Naive thymus-derived CD8-positive, alpha-beta T cell (primary cell): ENCODE results near the gene YPEL2. TPM values are rescaled to one million over a fixed set of nuclear protein-coding genes. Genes with fewer than 3 reads are reported as not detected.

Source experiments
- ATAC-seq, 2 donors: fragments of 150-1000 bp; cut with Tn5 transposase in 1 of 2; sonication (Bioruptor Pico), chemical (Tn5 transposase) in 1 of 2; 1 replicate in 1 of 2; 2 replicates in 1 of 2; pipeline ENCODE4 v1.10.0; 2021; ENCODE audit warnings: mild to moderate bottlenecking in 2 of 2, moderate library complexity in 2 of 2
- POLR2A ChIA-PET: fragments of 350-600 bp; sonication (Branson Sonifier 250); formaldehyde crosslinking; loops from one replicate; lab custom pipeline; 2021; ENCODE audit warnings: antibody characterized with exemption; lab: Charles Lee
- DNase-seq, 10 donors: peaks; one replicate each; pipeline versions ENCODE4 v3.0.0 to v3.0.0-alpha.2; 2020 to 2022
- H3K27ac Mint-ChIP-seq, 10 donors: one replicate each; pipeline ENCODE4 v1.8.0; 2020 to 2022; ENCODE audit warnings: mild to moderate bottlenecking in 10 of 10, mixed read lengths in 10 of 10, moderate library complexity in 4 of 10, inconsistent platforms in 1 of 10
- H3K27me3 Mint-ChIP-seq, 5 donors: one replicate each; pipeline ENCODE4 v1.8.0; 2021 to 2022; ENCODE audit warnings: mixed read lengths in 5 of 5
- H3K36me3 Mint-ChIP-seq, 3 donors: one replicate each; pipeline ENCODE4 v1.8.0; 2020 to 2022; ENCODE audit warnings: mixed read lengths in 3 of 3, mild to moderate bottlenecking in 2 of 3, inconsistent platforms in 1 of 3
- H3K4me1 Mint-ChIP-seq, 4 donors: one replicate each; pipeline ENCODE4 v1.8.0; 2021 to 2022; ENCODE audit warnings: mixed read lengths in 4 of 4
- H3K4me3 Mint-ChIP-seq, 10 donors: one replicate each; pipeline ENCODE4 v1.8.0; 2020 to 2022; ENCODE audit warnings: mild to moderate bottlenecking in 10 of 10, mixed read lengths in 10 of 10, moderate library complexity in 6 of 10, inconsistent platforms in 1 of 10
- H3K9me3 Mint-ChIP-seq, 9 donors: one replicate each; pipeline ENCODE4 v1.8.0; 2020 to 2022; ENCODE audit warnings: mixed read lengths in 9 of 9, mild to moderate bottlenecking in 3 of 9, inconsistent platforms in 1 of 9, moderate library complexity in 1 of 9
- polyA plus RNA-seq, 3 donors: library from polyadenylated mRNA; unstranded; fragments of 300-500 nt; fragmentation: Illumina TruSeq; gene quantifications; one replicate each; pipeline ENCODE4 v1.2.3, GENCODE V29; 2021
- total RNA-seq, 8 experiments: library from RNA in 2 of 8; stranded (reverse) in 2 of 8; gene quantifications; one replicate each; pipeline ENCODE4 v1.2.3 and lab custom pipeline; 2021 to 2026

YPEL2 gene
- total and polyA plus RNA-seq, 5 experiments from 2014 or later = 22.0 to 75.0 (median 28.7) TPM

DNA sequence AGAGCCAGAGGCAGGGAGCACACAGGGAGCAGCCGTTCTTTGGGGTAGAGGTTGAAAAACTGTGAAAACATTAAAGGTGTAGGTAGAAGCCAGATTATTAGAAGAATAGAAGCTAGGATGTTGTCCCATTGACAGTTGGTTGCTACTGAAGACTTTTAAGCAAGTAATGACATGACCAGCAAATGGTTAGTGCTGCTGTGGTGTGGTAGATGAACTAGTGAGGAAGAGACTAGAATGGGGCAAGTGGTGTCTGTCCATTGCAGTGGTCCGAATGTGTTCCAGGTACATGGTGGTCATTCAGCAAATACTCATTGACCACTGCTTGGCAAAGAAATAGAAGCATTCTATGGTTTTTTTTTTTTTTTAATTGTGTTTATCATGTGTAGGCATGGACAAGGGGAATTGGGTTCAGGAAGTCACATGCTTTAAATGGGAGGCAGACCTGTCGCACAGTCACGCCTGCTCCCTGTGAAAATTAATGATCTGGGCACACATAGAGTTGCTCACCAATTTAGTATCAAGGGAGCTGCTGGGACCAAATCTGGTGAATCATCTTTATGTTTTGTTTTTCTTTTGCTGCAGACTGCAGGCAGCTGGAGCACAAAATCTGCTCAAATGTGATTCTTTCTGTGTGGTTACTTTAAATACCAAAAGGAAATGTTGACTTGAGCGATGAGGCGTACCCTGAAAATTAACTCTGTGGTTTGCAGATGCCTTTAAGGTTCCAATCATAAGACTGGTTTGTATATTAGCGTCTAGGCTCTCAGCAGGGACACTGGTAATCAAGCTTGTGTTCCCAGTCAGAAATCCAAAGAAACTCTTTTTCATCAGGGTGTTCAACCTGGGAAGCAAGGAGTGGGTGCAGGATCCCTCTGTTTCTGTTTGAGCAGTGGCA is 30.7 kb downstream of the YPEL2 start:
- no peaks in the 10 kb centered on the region for H3K27me3 Mint-ChIP-seq
- POLR2A ChIA-PET = interaction anchor here (0.6 to 5.7 kb wide), 18 partner anchors 9 to 1270 kb away, joined by 3 to 104 read pairs (median 6); partner anchors contain the start of gene YPEL2
- H3K9me3 Mint-ChIP-seq = no peaks in the 10 kb centered on the region

DNA sequence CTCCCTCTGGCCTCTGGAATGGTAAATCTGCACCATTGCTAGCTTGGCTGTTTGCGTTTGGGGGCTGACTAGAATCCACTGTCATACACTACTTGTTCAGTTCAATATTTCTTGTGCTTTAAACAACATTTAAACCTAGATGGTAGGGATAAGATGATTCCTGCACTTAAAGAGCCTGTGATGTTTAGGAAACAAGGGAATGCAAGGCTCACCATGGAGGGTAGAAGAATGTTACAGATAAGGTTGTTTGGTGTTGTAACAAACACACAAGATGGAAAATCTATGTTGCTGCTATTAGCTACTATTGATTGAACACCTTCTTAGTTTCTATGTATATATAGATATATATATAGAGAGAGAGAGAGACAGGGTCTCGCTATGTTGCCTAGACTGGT is 31.4 kb downstream of the YPEL2 start:
- Mint-ChIP-seq H3K4me1 (peaks cover 45 to 96% (median 92%) of the 10 kb centered on the region in 4 donors), H3K36me3 (peaks cover 0 to 6% (median 4%) of the 10 kb centered on the region in 3 donors), H3K9me3 (no peaks in the 10 kb centered on the region), H3K4me3 (peak overlapping the region; percentile 75 to 91 (median 85)), H3K27me3 (no peaks in the 10 kb centered on the region), H3K27ac (peak overlapping the region; percentile 88 to 99 (median 96))
- DNase-seq (no peak), ATAC-seq (peak; percentile 14 to 17)
- POLR2A ChIA-PET = interaction anchor here (0.6 to 5.7 kb wide), 17 partner anchors 8 to 1269 kb away, joined by 3 to 104 read pairs (median 6); partner anchors contain the start of gene YPEL2

More for the DNA sequence above, 30.7 kb downstream of the YPEL2 start:
- DNase-seq = peak in 8 of 10 donors; percentile 12 to 75 (median 38)
- peaks cover 42 to 96% (median 91%) of the 10 kb centered on the region in 4 donors for H3K4me1 Mint-ChIP-seq
- H3K27ac Mint-ChIP-seq = peak overlapping the region; percentile 88 to 99 (median 96)
- peaks cover 0 to 9% (median 5%) of the 10 kb centered on the region in 3 donors for H3K36me3 Mint-ChIP-seq
- peak; percentile 64 to 72 for ATAC-seq
- H3K4me3 Mint-ChIP-seq = peak overlapping the region; percentile 75 to 91 (median 85)

DNA sequence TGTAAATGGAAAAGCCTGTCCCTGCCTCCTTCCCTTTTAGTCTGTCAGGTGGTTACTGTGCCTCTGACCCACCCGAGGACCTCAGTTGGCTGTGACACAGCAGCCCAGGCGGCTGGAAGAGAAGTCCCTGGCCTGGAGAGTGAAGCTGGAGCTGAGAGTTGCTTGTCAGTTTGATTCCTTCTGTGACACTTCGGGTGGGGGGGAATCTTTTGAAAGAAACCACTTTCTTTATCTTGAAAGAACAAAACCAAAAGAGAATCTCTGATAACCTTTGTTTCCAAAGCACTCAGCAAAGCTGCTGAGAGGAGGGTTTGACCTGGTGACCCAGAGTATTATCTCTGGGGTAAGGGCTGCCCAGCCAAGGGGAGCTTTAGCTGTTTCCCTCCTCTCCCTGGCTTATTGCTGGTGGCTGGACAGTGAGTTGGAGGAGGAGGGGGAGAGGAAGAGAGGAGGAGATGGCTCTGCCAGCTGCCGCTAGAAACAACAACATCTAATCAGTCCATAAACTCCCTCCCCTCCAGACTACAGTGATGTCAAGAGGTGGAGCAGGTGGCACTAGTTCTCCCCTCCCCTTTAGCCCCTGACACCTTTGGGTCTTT is 34.0 kb downstream of the YPEL2 start:
- DNase-seq (peak in 7 of 10 donors; percentile 23 to 75 (median 53)), ATAC-seq (peak; percentile 47 to 77)
- Mint-ChIP-seq H3K4me3 (peak overlapping the region; percentile 62 to 86 (median 80)), H3K27ac (peak overlapping the region; percentile 88 to 99 (median 96)), H3K36me3 (peaks cover 0 to 4% (median 1%) of the 10 kb centered on the region in 3 donors), H3K9me3 (no peaks in the 10 kb centered on the region), H3K4me1 (peaks cover 44 to 91% (median 86%) of the 10 kb centered on the region in 4 donors), H3K27me3 (no peaks in the 10 kb centered on the region)
- POLR2A ChIA-PET = interaction anchor here (0.8 to 5.7 kb wide), 10 partner anchors 8 to 62 kb away, joined by 3 to 46 read pairs (median 6); partner anchors contain the start of gene YPEL2

GRCh38 chr17:59366040-59366757 is 34.7 kb downstream of the YPEL2 start:
- peak overlapping the region; percentile 62 to 86 (median 80) for H3K4me3 Mint-ChIP-seq
- POLR2A ChIA-PET = interaction anchor here (1.1 to 5.7 kb wide), 8 partner anchors 12 to 61 kb away, joined by 3 to 46 read pairs (median 7); partner anchors contain the start of gene YPEL2
- no peak for DNase-seq
- ATAC-seq = peak in 1 of 2 donors; percentile 4
- H3K9me3 Mint-ChIP-seq = no peaks in the 10 kb centered on the region
- no peaks in the 10 kb centered on the region for H3K27me3 Mint-ChIP-seq
- peak overlapping the region; percentile 88 to 99 (median 96) for H3K27ac Mint-ChIP-seq
- H3K4me1 Mint-ChIP-seq = peaks cover 49 to 91% (median 86%) of the 10 kb centered on the region in 4 donors
- H3K36me3 Mint-ChIP-seq = peaks cover 0 to 6% (median 1%) of the 10 kb centered on the region in 3 donors

- Mint-ChIP-seq H3K9me3 (no peaks in the 10 kb centered on the region), H3K27ac (peak overlapping the region; percentile 88 to 99 (median 96)), H3K4me3 (peak overlapping the region; percentile 8 to 86 (median 80)), H3K4me1 (peaks cover 50 to 91% (median 86%) of the 10 kb centered on the region in 4 donors), H3K27me3 (no peaks in the 10 kb centered on the region), H3K36me3 (peaks cover 0 to 6% (median 1%) of the 10 kb centered on the region in 3 donors)
- DNase-seq (peak in 1 of 10 donors; percentile 12), ATAC-seq (no peak)
- POLR2A ChIA-PET = interaction anchor here (1.1 to 3.3 kb wide), 6 partner anchors 13 to 61 kb away, joined by 3 to 26 read pairs (median 5); partner anchors contain the start of gene YPEL2
These were observed 35.6 kb downstream of the YPEL2 start for GRCh38 chr17:59366773-59367656.

GRCh38 chr17:59367657-59368045 is 36.2 kb downstream of the YPEL2 start:
- Mint-ChIP-seq H3K4me1 (peaks cover 50 to 91% (median 86%) of the 10 kb centered on the region in 4 donors), H3K27me3 (no peaks in the 10 kb centered on the region), H3K36me3 (peaks cover 0 to 6% (median 1%) of the 10 kb centered on the region in 3 donors), H3K4me3 (peak overlapping the region in 7 of 10 donors; percentile 74 to 86 (median 81)), H3K27ac (peak overlapping the region; percentile 88 to 99 (median 96)), H3K9me3 (no peaks in the 10 kb centered on the region)
- DNase-seq (no peak), ATAC-seq (no peak)
- POLR2A ChIA-PET = no interaction called here

- H3K9me3 Mint-ChIP-seq = no peaks in the 10 kb centered on the region
- H3K27ac Mint-ChIP-seq = peak overlapping the region; percentile 5 to 99 (median 92)
- H3K4me1 Mint-ChIP-seq = peaks cover 52 to 94% (median 89%) of the 10 kb centered on the region in 4 donors
- peak overlapping the region in 7 of 10 donors; percentile 0 to 46 (median 13) for H3K4me3 Mint-ChIP-seq
- peaks cover 0 to 6% (median 1%) of the 10 kb centered on the region in 3 donors for H3K36me3 Mint-ChIP-seq
- no peaks in the 10 kb centered on the region for H3K27me3 Mint-ChIP-seq
- POLR2A ChIA-PET = interaction anchor here (0.6 to 1.4 kb wide), 4 partner anchors 21 to 95 kb away, joined by 3 read pairs; no protein-coding TSS in a partner anchor
- no peak for ATAC-seq
- DNase-seq = no peak
These were observed 36.9 kb downstream of the YPEL2 start for GRCh38 chr17:59368218-59368857.

DNA sequence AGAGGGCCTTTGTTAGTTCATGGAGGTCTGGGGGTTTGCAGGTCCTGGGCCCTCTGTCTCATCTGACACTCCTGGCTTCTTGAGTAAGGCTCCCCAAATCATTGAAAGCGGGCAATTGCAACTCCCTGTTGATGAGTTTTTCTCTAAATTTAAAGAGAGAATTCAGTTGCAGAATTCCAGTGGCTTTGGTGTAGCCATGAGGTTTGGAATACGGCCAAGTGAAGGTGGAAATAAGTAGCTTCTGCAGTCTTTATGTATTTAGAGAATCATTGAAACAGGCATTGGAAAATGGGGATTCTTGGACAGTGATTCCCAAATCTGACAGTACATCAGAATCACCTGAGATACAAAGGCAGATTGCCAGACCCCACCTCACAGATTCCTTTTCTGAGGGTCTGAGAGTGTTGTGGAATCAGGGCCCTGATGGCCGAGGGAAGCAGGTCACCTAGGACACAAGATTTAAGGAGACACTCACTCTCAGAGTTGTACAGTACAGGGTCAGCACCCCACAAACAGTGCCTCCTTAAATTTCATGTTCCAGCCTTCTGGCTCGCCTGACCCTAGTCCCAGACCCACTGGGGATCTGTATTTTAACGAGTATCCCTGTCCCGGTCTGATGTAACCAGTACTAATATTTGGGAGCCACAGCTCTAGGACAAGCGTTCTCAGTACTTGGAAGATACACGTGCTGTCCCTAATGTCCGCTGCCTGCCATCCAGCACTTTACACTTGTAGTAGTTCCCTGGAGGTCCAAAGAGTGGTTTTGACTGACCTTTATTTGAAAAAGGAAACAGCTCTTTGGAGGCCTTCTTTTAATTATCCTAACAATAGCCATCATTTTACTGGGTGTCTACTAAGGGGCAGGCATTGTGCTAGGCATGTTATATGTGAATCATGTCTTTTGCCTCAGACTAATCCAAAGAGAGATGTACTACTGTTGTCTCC is 37.8 kb downstream of the YPEL2 start:
- peak overlapping the region in 9 of 10 donors; percentile 5 to 99 (median 90) for H3K27ac Mint-ChIP-seq
- no peak for ATAC-seq

GRCh38 chr17:59370593-59371299 is 39.3 kb downstream of the YPEL2 start:
- no peak for DNase-seq
- Mint-ChIP-seq H3K9me3 (no peaks in the 10 kb centered on the region), H3K27ac (peak overlapping the region in 9 of 10 donors; percentile 62 to 96 (median 83)), H3K4me3 (peak overlapping the region in 7 of 10 donors; percentile 8 to 67 (median 34)), H3K36me3 (peaks cover 0 to 6% (median 0%) of the 10 kb centered on the region in 3 donors), H3K27me3 (no peaks in the 10 kb centered on the region), H3K4me1 (peaks cover 57 to 95% (median 91%) of the 10 kb centered on the region in 4 donors)
- ATAC-seq = no peak
- POLR2A ChIA-PET = interaction anchor here (1.1 kb wide), 2 partner anchors 8 to 38 kb away, joined by 4 to 6 read pairs; no protein-coding TSS in a partner anchor

More for the DNA sequence above, 37.8 kb downstream of the YPEL2 start:
- no peaks in the 10 kb centered on the region for H3K27me3 Mint-ChIP-seq
- peak overlapping the region in 5 of 10 donors; percentile 0 to 46 (median 8) for H3K4me3 Mint-ChIP-seq
- H3K4me1 Mint-ChIP-seq = peaks cover 54 to 94% (median 89%) of the 10 kb centered on the region in 4 donors
- peaks cover 0 to 6% (median 0%) of the 10 kb centered on the region in 3 donors for H3K36me3 Mint-ChIP-seq
- POLR2A ChIA-PET = interaction anchor here (0.6 to 1.4 kb wide), 3 partner anchors 20 to 94 kb away, joined by 3 read pairs; no protein-coding TSS in a partner anchor
- no peaks in the 10 kb centered on the region for H3K9me3 Mint-ChIP-seq
- DNase-seq = no peak
